DOHH2 (cell line): ENCODE results near the gene TMC8.

Experiments used
- H3F3A ChIP-seq: fragments of 200-600 bp; sonication (generic), shearing (Covaris generic); 2 replicates; pipeline ENCODE4 v1.6.0; 2016; ENCODE audit warnings: antibody characterized with exemption, mild to moderate bottlenecking; ENCODE audit not compliant: control insufficient read depth, insufficient read depth
- H3K27ac ChIP-seq: fragments of 200-600 bp; sonication (generic); 2 replicates; pipeline ENCODE4 v1.5.1; 2014; ENCODE audit warnings: low read depth, mild to moderate bottlenecking, low read length, moderate library complexity
- H3K27me3 ChIP-seq: fragments of 200-600 bp; sonication (generic); 2 replicates; pipeline ENCODE4 v1.6.1; 2014; ENCODE audit warnings: mild to moderate bottlenecking, low read length, mixed read lengths; ENCODE audit not compliant: control insufficient read depth
- H3K36me3 ChIP-seq: fragments of 200-600 bp; sonication (generic); 2 replicates; pipeline ENCODE4 v1.6.1; 2014; ENCODE audit warnings: mild to moderate bottlenecking, low read length, moderate library complexity, mixed read lengths; ENCODE audit not compliant: control insufficient read depth
- H3K4me1 ChIP-seq: fragments of 200-600 bp; sonication (generic); 2 replicates; pipeline ENCODE4 v1.6.1; 2014; ENCODE audit warnings: mild to moderate bottlenecking, low read length, mixed read lengths; ENCODE audit not compliant: control insufficient read depth
- H3K4me2 ChIP-seq: fragments of 200-600 bp; sonication (generic); 2 replicates; pipeline ENCODE4 v1.6.0; 2014; ENCODE audit warnings: mild to moderate bottlenecking, low read length, moderate library complexity
- H3K4me3 ChIP-seq: fragments of 200-600 bp; sonication (generic); 2 replicates; pipeline ENCODE4 v1.5.1; 2014; ENCODE audit warnings: mild to moderate bottlenecking, low read length, mixed read lengths
- H3K79me2 ChIP-seq: fragments of 200-600 bp; sonication (generic); 2 replicates; pipeline ENCODE4 v1.6.1; 2014; ENCODE audit warnings: mild to moderate bottlenecking, low read length, mixed read lengths; ENCODE audit not compliant: control insufficient read depth
- H3K9me2 ChIP-seq: fragments of 200-600 bp; sonication (generic); replicated peaks from 2 replicates; pipeline ENCODE4 v1.6.1; 2014; ENCODE audit warnings: mild to moderate bottlenecking, low read length, mixed read lengths; ENCODE audit not compliant: control insufficient read depth
- H3K9me3 ChIP-seq: fragments of 200-600 bp; sonication (generic); 2 replicates; pipeline ENCODE4 v1.6.1; 2014; ENCODE audit warnings: antibody characterized with exemption, low read length, mixed read lengths; ENCODE audit not compliant: control insufficient read depth, insufficient read depth
- H4K20me1 ChIP-seq: fragments of 200-600 bp; sonication (generic); 2 replicates; pipeline ENCODE4 v1.6.0; 2014; ENCODE audit warnings: low read depth, mild to moderate bottlenecking, antibody characterized with exemption, low read length, moderate library complexity; ENCODE audit not compliant: control insufficient read depth, insufficient read depth
- EZH2phosphoT487 ChIP-seq: fragments of 200-600 bp; sonication (generic); IDR thresholded peaks from 2 replicates; pipeline ENCODE4 v1.6.1; 2017; ENCODE audit warnings: borderline replicate concordance, mild to moderate bottlenecking, antibody characterized with exemption, low read length, moderate library complexity, mixed read lengths
- TF ChIP-seq, protein P1 (sequence below): fragments of 200-600 bp; sonication (generic); IDR thresholded peaks from one replicate; pipeline ENCODE4 v1.5.1; 2014; ENCODE audit warnings: antibody characterized with exemption, mild to moderate bottlenecking, low read depth, low read length; ENCODE audit not compliant: poor library complexity, severe bottlenecking

TMC8 gene

DNA sequence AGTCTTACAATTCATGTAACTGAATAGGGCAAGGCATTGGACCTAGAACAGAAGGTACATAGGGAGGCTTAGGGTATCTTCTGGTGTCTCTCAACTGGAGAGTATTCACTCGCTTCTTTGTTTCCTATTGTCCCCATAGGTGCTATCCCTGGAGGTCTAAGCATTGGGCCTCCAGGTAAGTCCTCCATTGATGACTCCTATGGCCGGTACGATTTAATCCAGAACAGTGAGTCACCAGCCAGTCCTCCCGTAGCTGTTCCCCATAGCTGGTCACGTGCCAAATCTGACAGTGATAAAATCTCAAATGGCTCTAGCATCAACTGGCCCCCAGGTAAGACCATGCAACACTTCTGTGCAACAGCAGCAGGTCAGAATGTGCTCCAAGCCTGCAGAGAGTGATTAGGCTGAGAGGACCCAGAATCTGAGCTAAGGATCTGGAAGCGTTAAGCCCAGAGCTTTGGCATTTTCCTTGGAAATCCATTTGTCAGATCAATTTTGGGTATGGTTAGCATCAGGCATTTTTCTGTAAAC, 37.7 kb upstream of the TMC8 start:
- Histone ChIP-seq H3K4me3 (no peak overlapping the region), H3K9me2 (no peaks in the 10 kb centered on the region), H4K20me1 (no peaks in the 10 kb centered on the region), H3K9me3 (no peaks in the 10 kb centered on the region), H3K4me1 (no peaks in the 10 kb centered on the region), H3K27me3 (no peaks in the 10 kb centered on the region), H3K4me2 (no peak overlapping the region), H3K27ac (no peak overlapping the region), H3F3A (no peaks in the 10 kb centered on the region), H3K79me2 (no peaks in the 10 kb centered on the region), H3K36me3 (peaks cover 37% of the 10 kb centered on the region)
- TF ChIP-seq EZH2phosphoT487 = no peak

- Histone ChIP-seq H4K20me1 (no peaks in the 10 kb centered on the region), H3K4me1 (no peaks in the 10 kb centered on the region), H3K9me2 (no peaks in the 10 kb centered on the region), H3K9me3 (no peaks in the 10 kb centered on the region), H3K27ac (no peak overlapping the region), H3K4me2 (no peak overlapping the region), H3K4me3 (no peak overlapping the region), H3K79me2 (no peaks in the 10 kb centered on the region), H3K36me3 (peaks cover 46% of the 10 kb centered on the region), H3F3A (no peaks in the 10 kb centered on the region), H3K27me3 (no peaks in the 10 kb centered on the region)
- TF ChIP-seq EZH2phosphoT487 = no peak
- TF ChIP-seq, protein P1, sequence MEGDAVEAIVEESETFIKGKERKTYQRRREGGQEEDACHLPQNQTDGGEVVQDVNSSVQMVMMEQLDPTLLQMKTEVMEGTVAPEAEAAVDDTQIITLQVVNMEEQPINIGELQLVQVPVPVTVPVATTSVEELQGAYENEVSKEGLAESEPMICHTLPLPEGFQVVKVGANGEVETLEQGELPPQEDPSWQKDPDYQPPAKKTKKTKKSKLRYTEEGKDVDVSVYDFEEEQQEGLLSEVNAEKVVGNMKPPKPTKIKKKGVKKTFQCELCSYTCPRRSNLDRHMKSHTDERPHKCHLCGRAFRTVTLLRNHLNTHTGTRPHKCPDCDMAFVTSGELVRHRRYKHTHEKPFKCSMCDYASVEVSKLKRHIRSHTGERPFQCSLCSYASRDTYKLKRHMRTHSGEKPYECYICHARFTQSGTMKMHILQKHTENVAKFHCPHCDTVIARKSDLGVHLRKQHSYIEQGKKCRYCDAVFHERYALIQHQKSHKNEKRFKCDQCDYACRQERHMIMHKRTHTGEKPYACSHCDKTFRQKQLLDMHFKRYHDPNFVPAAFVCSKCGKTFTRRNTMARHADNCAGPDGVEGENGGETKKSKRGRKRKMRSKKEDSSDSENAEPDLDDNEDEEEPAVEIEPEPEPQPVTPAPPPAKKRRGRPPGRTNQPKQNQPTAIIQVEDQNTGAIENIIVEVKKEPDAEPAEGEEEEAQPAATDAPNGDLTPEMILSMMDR = no peak
These were observed 35.5 kb upstream of the TMC8 start for GRCh38 chr17:78095035-78095434.

DNA sequence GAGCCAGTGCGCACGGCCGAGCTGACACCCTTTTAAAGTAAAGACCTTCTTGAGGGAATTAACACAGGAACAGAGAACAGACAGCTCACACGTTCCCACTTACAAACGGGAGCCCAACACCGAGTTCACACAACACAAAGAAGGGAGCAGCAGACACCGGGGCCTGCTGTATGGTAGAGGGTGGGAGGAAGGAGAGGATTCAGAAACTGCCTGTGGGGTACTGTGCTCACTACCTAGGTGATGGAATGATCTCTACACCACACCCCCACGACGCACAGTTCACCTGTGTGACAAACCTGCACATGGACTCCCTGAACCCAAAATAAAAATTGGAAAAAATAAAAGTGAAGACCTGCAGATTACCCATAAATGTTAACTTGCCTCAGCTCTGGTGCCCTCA, 34.5 kb upstream of the TMC8 start:
- no peaks in the 10 kb centered on the region for H3K27me3 ChIP-seq
- no peak overlapping the region for H3K4me2 ChIP-seq
- no peaks in the 10 kb centered on the region for H3K79me2 ChIP-seq
- H4K20me1 ChIP-seq = no peaks in the 10 kb centered on the region
- H3K36me3 ChIP-seq = peaks cover 46% of the 10 kb centered on the region
- H3K27ac ChIP-seq = no peak overlapping the region
- H3K9me2 ChIP-seq = no peaks in the 10 kb centered on the region
- H3K9me3 ChIP-seq = no peaks in the 10 kb centered on the region
- no peak for TF ChIP-seq EZH2phosphoT487
- TF ChIP-seq, protein P1 = no peak
- no peaks in the 10 kb centered on the region for H3K4me1 ChIP-seq
- H3F3A ChIP-seq = no peaks in the 10 kb centered on the region
- no peak overlapping the region for H3K4me3 ChIP-seq

- no peaks in the 10 kb centered on the region for H3K79me2 ChIP-seq
- H3K27me3 ChIP-seq = no peaks in the 10 kb centered on the region
- H3K4me2 ChIP-seq = no peak overlapping the region
- no peaks in the 10 kb centered on the region for H3K9me2 ChIP-seq
- no peak for TF ChIP-seq EZH2phosphoT487
- TF ChIP-seq, protein P1 = no peak
- H3F3A ChIP-seq = peaks cover 5% of the 10 kb centered on the region
- H3K36me3 ChIP-seq = peaks cover 24% of the 10 kb centered on the region
- no peaks in the 10 kb centered on the region for H3K4me1 ChIP-seq
- no peak overlapping the region for H3K27ac ChIP-seq
- H3K9me3 ChIP-seq = no peaks in the 10 kb centered on the region
- no peaks in the 10 kb centered on the region for H4K20me1 ChIP-seq
- no peak overlapping the region for H3K4me3 ChIP-seq
These were observed 29.5 kb upstream of the TMC8 start for GRCh38 chr17:78101112-78101511.
